HT-29 (cell line): ENCODE data around the gene HTR3C. TPM values are rescaled to one million over a fixed set of nuclear protein-coding genes. Genes with fewer than 3 reads are reported as not detected.
A peak's percentile ranks its signal among the peaks of the same experiment; 100 is the strongest.
"Not testable (repeated sequence)": the region's sequence is repeated elsewhere in the genome, so short reads cannot be mapped to it uniquely, and the experiment has no call there.

ENCODE experiments used
- DNase-seq: peaks from one replicate; pipeline ENCODE4 v3.0.0-alpha.2; 2015; ENCODE audit warnings: low spot score
- total RNA-seq: library from RNA; depleted of rRNA; stranded (reverse); fragments of >200 nt; shearing (Covaris generic); gene quantifications from 2 replicates; pipeline ENCODE4 v1.2.3, GENCODE V29; 2014

HTR3C gene
- total RNA-seq, 1 experiment from 2014 or later: not detected

DNA sequence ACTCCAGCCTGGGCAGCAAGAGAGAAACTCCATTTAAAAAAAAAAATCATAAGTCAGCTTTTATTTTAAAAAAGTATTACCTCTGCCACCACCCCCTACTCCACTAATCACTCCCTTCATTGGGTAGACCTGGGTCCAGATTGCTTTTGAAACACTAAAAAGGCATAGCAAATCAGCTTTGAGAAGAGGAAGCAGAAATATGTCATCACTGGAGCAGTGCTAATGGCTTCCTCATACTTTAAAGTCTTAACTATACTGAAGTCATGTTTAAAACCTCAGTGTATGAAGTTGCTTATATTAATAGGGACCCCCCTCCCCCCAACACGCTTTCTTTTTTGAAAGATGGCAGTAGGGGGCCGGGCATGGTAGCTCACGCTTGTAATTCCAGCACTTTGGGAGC is 22.3 kb upstream of the HTR3C start:
- DNase-seq: no peak

DNA sequence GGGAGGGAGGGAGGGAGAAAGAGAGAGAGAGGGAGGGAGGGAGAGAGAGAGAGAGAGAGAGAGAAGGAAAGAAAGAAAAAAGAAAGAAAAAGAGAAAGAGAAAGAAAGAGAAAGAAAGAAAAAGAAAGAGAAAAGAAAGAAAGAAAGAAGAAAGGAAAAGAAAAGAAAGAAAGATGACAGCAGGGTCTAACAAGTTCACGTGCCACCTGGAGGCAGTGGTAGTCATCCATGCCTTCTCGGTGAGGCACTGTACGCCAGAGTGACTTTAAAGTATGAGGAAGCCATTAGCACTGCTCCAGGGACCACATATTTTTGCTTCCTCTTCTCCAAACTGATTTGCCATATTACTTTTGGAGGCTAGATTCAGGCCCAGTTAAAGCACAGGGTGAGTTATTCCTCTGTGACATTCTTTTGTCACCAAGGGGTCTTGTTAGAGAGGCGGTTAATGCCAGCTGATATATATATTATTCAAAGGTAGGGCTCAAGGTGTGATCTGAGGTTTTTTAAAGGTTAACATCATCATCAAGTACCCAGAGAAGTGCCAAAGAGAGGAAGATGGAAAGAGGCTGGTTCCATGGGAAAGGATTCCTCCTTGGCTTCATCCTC is 21.6 kb upstream of the HTR3C start, which contains the start of gene HTR3D:
TSS of gene HTR3D (plus strand) at position 556 of the 606 bp plus-strand sequence. CDS start at position 556, 0 bp downstream.
- no peak for DNase-seq

DNA sequence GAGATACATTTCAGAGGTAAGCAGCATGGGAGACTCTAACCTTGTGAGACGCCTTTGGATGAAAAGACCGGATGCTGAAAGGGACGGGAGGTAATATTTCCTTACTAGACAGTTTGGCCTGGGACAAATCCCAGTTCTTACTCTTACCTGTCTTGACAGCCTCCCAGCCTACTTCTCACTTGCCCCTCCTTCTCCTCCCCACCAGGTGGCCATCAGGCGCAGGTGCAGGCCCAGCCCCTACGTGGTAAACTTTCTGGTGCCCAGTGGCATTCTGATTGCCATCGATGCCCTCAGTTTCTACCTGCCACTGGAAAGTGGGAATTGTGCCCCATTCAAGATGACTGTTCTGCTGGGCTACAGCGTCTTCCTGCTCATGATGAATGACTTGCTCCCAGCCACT is 15.0 kb upstream of the HTR3C start:
- DNase-seq: no peak

DNA sequence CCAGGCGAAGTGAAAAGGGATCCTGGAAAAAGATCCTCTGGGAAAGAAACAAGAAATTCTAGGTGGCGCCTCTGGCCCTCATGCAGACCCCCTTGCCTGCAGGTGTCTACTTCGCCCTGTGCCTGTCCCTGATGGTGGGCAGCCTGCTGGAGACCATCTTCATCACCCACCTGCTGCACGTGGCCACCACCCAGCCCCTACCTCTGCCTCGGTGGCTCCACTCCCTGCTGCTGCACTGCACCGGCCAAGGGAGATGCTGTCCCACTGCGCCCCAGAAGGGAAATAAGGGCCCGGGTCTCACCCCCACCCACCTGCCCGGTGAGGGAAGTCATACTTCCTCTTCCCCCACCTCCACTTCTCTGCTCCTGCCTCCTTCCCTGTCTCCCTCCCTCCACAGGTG is 14.5 kb upstream of the HTR3C start:
- DNase-seq: not testable (repeated sequence)

DNA sequence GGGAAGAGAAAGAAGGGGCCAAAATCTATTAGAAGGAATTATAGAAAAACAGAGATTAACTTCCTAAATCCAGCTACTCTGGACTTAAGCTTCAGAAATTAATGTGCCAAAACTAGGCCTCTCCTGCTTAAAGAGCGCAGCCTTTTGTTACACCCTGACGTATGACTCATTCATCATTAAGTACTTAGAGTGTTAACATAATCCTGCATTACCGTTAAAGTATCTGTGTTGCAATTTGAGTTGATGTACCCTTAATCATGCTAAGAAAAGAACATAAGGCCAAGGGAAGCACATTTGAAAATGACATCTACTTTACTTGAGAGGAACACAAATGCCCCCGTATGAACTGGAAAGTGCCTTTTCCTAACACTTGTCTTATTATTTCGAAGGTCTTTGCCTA is 13.4 kb upstream of the HTR3C start:
- no peak for DNase-seq

DNA sequence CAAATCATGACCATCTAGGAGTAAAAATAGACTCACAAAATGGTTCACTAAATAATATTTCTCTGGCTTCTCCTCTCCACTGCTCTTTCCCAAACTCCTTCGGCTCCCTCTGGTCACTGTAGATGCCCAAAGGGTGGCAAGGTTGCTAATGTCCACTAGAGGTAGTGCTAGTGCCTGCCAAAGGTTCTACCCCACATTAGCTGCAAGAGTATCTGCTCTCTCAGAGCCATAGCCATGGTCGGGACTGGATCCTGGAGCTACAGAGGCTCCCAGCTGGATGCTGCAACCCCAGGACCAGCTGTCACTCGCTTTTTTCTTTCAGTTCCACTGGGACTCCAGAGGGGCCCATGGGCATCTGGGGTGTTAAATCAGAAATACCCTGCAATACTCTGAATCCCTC is 12.8 kb upstream of the HTR3C start:
- DNase-seq: peak; percentile 49

DNA sequence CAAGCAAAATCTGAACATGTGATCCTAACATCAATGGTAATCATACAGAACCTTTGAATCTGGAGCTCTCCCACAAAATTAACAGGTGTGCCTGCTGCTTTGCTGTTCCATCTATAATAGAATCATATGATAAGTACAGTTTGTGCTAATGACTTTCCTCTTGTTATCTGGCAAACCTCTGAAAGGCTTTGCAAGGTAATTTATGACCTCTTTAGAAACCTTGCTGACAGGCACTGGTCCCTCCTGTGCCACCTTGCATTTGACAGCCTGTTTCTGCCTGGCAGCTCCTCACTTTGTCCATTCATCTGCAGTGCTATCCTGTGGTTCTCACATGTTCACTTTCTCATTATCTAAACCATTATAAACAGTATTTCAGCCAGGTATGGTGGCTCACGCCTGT is 10.2 kb upstream of the HTR3C start:
- no peak for DNase-seq

DNA sequence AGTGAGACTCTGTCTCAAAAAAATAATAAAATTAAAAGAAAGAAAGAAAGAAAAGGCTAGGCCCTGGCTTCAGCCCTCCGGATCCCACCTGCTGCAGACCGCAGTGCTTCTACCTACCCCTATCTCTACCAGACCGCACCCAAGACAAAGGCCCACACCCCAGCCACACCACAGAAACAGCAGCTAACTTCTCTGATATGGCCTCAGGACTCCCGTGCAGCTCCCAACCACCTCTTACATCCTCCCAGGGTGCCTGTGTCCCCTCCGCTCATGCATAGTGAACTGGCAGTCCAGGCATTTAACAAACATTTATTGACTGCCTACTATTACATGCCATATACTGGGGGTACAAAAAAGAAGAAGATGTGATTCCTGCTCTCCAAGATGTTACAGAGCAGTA is 6.9 kb upstream of the HTR3C start:
- DNase-seq: no peak

DNA sequence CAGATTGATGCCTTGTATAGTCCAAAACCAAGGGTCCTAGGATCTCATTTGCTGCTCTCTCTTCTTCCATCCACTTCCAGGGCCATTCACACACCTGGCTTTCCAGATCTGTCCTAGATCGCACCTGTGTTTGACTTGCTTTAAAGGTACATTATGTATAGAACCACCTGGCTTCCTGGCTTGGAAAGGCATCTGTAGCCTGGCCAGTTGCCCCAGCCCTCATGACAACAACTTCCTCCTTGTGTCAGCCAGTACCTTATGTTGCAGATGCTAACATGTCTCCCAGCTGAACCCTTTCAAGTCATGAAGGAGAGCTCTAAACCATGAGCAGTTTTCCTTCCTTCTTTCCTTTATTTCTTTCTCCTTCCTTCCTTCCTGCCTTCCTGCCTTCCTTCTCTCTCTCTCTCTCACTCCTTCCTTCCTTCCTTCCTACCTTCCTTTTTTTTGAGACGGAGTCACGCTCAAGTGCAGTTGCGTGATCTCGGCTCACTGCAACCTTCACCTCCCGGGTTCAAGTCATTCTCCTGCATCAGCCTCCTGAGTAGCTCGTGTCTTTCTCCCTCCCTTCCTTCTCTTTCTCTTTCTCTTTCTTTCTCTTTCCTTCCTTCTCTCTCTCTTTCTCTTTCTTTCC is 2.5 kb upstream of the HTR3C start:
- no peak for DNase-seq

DNA sequence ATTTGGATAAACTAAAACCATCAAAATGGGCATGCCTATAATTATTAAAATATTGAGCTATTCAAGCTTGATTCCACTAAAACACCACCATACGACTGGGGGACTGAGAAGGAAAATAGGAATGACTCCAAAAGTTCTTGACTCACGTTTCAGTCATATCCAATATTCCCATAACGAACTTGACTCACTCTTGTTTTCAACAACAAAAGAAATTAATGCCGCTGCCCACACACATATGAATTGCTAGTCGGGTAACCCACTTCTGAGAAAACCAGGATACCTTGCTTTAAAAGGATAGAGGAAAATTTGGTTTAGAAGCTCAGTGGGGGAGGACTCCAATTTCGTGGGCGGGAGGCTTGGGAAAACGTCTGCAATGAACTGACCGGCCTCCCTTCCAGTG is 5.2 kb downstream of the HTR3C start:
- DNase-seq: no peak

DNA sequence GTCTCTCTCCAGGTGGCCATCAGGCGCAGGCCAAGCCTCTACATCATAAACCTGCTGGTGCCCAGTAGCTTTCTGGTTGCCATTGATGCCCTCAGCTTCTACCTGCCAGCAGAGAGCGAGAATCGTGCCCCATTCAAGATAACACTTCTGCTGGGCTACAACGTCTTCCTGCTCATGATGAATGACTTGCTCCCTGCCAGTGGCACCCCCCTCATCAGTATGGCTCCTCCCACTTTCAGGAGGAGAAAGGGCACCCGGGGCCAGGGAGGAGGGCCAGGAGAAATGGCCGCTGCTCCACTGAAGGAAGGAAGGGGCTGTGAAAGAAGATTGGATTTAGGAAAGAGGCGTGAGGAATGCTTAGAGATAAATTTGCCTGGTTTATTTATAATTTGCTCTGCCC is 6.6 kb downstream of the HTR3C start:
- no peak for DNase-seq

DNA sequence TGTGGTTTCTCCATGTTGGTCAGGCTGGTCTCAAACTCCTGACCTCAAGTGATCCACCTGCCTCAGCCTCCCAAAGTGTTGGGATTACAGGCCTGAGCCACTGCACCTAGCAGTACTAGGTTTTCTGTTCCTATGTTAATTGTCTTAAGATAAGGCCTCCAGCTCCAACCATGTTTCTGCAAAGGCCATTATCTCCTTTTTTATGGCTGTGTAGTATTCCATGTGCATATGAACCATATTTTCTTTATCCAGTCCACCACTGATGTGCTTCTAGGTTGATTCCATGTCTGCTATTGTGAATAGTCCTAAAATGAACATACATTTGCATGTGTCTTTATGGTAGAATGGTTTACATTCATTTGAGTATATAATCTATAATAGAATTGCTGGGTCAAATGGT is 9.8 kb downstream of the HTR3C start:
- DNase-seq: no peak

DNA sequence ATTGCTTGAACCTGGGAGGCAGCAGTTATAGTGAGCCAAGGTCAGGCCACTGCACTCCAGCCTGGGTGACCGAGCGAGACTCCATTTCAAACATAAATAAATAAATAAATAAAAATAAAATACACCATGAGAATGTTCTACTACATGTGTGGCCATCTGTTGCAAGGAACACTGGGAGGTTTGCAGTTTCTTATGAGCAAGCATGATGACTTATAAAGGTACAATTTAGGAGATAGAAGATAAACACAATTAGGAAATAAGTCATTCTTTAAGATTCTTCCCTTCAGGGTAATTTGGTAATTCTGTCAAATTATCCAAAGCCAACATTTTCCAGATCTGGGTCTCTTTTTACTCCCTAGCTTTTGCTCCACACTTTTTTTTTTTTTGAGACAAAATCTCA is 13.4 kb downstream of the HTR3C start:
- no peak for DNase-seq

DNA sequence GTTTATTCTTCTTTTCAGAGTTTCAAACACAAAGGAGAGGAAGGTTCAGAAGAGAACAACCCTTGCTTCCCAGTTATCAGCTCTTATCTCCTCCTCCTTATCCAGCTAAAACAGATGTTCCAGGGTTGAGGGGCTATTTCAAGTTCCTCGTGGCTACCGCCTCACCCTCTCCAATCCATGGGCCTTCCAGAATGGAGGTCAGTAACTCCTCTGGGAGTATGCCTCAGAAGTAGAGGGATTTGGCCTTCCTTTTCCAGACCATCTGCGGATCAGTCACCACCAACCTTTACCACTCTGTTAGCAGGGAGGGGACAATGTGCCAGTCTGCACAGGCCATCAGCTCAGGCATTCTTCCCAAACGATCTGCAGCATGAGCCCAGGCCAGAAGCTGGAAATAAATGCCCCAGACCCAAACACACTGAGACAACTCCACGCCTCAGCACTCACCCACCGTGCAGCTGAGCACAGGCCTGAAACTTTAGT is 14.8 kb downstream of the HTR3C start:
- no peak for DNase-seq

DNA sequence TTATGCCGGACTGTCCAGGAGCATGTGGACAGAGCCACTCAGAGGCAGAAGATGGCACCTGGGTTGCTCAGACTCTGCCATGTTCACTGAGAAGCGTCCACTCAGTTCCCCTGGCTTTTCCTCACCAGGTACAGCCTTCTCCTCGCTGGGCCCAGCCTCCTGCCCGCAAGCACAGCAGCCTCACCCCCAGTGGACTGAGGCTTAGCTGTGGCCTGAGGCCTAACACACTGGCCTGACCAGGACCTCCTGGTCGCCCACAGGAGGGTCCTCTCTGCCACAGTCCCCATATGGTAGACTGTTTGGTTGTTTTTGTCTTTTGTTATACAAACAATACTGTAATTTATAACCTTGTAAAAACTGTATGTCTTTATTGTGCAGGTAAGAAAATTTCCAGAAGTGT is 15.5 kb downstream of the HTR3C start:
- DNase-seq: no peak

DNA sequence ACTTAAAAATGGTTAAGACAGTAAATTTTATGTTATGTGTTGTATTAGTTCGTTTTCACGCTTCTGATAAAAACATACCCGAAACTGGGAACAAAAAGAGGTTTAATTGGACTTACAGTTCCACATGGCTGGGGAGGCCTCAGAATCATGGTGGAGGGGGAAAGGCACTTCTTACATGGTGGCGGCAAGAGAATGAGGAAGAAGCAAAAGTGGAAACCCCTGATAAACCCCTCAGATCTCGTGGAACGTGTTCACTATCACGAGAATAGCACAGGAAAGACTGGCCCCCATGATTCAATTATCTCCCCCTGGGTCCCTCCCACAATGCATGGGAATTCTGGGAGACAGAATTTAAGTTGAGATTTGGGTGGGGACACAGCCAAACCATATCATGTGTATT is 18.3 kb downstream of the HTR3C start:
- not testable (repeated sequence) for DNase-seq

DNA sequence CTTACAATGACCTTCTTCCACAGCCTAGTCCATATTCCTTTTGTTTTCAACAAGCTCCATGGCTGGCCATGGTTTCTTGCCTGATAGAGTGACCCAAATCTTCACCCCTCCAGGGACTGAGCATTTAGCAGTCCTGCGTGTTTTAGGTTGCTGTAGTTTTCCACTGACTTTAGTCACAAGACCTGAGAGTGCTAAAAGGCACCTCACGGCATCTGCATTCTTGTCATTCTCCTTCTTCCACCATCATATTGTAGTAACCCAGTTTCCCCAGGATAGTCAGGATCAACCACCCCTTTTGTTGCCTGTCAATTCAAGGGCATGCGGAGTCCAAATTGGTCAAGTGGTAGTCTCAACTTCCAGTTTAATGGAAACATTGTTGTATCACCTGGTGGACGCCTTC is 20.8 kb downstream of the HTR3C start:
- no peak for DNase-seq

DNA sequence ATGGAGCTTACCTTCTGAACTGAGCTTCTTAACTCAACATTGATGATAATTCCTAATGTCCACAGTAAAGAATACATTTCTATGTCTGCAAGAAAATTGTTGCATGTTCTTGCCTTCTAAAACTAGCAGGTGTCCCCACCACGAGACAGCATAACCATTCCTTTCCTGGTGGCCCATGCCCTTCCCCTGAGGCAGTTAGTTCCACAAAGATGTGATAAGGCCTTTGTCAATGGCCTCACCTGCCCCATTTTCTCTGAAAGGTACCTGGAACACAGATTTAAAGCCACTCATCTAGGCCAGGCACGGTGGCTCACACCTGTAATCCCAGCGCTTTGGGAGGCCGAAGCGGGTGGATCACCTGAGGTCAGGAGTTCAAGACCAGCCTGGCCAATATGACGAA is 23.1 kb downstream of the HTR3C start:
- no peak for DNase-seq

DNA sequence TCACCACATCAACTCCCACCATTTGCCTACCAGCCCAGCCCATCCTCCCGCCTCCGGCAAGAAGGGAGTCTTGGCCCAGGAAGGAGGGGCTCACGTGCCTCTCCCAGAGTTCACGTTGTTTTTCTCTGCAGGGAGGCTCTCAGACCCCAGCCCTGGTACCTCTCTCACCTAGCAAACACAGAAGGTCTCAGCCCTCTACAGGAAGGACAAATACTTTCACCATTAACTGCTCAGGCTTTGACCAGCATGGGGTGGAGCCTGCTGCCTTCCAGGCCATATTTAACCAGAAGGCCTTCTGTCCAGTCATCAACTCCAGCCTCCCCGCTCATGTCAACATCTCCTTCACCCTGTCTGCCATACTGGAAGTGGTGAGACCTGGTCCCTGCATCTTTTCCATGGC is 25.0 kb downstream of the HTR3C start:
- no peak for DNase-seq

DNA sequence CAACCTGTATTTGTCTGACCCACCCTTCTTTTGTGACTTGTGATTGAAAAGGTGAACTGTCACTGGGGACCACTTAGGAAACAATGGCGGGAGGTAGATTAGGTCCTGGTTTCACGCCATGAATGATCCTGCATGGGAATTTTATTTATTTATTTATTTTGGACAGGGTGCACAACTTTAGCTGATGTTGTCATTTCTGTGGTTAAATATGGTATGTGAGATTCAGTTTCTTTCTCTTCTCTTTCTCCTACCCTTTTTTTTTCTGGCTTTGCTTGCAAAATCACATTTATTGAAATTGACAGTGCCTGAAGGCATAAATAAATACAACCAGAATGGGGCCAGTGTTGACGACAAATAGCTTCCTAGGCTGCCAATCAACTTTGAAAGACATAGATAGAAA is 26.0 kb downstream of the HTR3C start:
- DNase-seq: no peak

DNA sequence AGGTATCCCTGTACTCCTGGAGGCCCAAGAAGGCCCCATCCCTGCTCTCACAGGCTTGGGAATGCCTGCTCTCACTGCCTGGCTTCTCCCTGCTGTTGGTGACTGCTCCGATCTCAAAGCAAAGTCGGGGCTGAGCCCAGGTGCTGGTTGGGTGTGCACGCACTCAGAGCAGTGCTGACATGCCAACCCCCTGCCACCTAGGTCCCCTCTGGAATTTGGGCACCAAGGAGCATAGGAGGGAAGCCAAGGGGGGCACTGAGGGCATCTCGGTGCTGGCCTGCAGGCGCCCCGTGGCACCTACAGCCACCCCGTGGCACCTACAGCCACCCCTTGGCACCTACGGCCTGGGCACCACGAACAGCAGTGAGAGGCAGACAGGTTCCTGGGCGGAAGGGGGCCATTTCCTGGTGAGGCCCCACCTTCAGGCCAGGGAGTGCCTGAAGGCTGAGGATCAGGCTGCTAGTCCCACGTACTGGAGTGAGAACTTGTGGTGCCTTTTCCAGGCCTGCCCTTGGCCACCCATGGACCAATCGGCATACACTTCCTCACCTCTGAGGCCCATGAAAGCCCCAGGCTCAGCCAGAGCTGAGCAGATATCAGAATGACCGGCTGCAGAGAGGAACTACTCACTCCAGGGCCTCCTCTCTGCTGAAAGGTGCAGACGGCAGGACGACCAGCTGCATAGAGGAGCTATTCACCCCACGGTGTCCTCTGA is 28.4 kb downstream of the HTR3C start:
- no peak for DNase-seq

DNA sequence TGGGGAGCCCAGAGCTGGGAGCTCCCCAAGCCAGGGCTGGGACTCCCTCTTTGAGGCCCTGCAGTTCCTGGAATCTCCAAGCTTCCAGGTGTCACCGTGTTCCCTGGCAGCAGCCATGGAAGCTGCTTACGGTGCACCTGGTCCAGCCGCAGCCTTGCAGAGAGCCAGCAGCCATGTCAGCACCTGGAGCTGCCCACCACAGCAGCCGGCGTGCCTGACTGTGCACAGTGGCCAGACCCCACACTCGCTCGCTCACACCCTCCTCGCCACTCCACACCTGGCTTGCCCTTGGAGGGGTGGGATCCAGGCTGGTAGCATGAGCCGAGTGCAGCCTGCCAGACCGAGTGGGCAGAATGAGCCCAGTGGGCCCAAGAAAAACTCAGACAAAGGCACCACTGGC is 29.2 kb downstream of the HTR3C start:
- DNase-seq: no peak

DNA sequence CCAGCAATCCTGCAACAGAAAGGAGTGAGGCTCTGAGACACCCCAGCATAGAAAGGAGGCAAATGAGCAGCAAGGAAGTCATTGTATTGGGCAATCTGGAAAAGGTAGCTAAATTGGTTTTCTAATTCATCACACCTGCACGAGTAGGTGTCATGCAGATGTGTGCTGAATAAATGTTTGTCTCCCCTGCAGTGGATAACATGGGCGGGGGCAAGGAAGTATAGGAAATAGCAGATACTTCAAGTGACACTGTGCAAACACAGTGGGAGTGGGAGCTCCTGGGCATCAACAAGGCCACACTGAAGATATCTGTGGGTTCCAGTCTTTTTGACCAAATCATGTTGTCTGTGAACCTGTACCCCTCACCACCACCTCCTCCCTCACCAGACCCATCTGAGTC is 29.6 kb downstream of the HTR3C start:
- DNase-seq: no peak
